ENCODE results near the gene COX4I1.

Gene COX4I1

GRCh38 chr16:85849388-85849787, 49.9 kb downstream of the COX4I1 start:
- H3K4me2 ChIP-seq (ENCODE audit: low read depth, low read length, poor library complexity, severe bottlenecking): no peak overlapping the region
- no peaks in the 10 kb centered on the region for H3K9me2 ChIP-seq (replicated peaks; ENCODE audit: low read depth, low read length)
- H4K20me1 ChIP-seq (ENCODE audit: insufficient read depth, low read length, poor library complexity, severe bottlenecking): no peaks in the 10 kb centered on the region
- no peaks in the 10 kb centered on the region for H3K36me3 ChIP-seq (ENCODE audit: insufficient read depth, low read length)
- no peaks in the 10 kb centered on the region for H3K4me1 ChIP-seq (ENCODE audit: insufficient read depth, low read length, poor library complexity, severe bottlenecking)
- no peak overlapping the region for H2AFZ ChIP-seq (ENCODE audit: low read length)
- H3K4me3 ChIP-seq (ENCODE audit: low read length, poor library complexity, severe bottlenecking): no peak overlapping the region
- H3K9me3 ChIP-seq (ENCODE audit: insufficient read depth, low read depth, low read length): no peaks in the 10 kb centered on the region
- H3K9ac ChIP-seq (ENCODE audit: low read depth, low read length, poor library complexity, severe bottlenecking): no peak overlapping the region
- no peaks in the 10 kb centered on the region for H3K79me2 ChIP-seq (ENCODE audit: insufficient read depth, low read length)
- no peaks in the 10 kb centered on the region for H3F3A ChIP-seq (ENCODE audit: low read depth)
- TF ChIP-seq EZH2phosphoT487 (IDR thresholded peaks at IDR 0.05; ENCODE audit: borderline replicate concordance): no peak
- no peak for TF ChIP-seq CTCF (conservative IDR thresholded peaks at IDR 0.05; ENCODE audit: low read length)
- H3K27me3 ChIP-seq (ENCODE audit: insufficient read depth, low read length, poor library complexity, severe bottlenecking): no peaks in the 10 kb centered on the region

DNA sequence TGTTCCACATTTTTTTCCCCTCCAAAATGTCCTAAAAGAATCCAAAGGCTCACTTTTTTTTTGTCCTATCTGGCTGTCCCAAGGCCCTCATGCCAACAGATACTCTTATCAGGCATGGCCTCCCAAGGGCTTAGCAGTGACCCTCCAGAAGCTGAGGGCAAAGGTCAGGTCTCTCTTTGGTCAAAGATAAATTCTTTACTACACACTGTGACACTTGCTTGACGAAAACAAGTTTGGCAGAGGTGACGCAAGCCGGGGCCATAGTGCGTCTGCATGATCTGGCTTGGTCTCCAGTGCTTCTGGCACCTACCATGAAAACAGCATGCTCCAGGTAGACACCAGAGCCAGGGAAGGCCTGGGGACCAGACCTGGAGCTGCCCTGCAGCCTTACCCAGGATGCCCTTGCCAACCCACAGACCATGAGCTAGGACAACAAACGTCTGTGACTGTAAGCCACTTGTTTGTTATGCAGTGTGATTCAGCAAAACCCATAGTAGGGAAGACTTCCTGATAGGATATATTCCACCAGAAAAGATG, 50.9 kb downstream of the COX4I1 start:
- no peak overlapping the region for H3K4me3 ChIP-seq (ENCODE audit: low read length, poor library complexity, severe bottlenecking)
- no peaks in the 10 kb centered on the region for H3K9me3 ChIP-seq (ENCODE audit: insufficient read depth, low read depth, low read length)
- no peaks in the 10 kb centered on the region for H3K4me1 ChIP-seq (ENCODE audit: insufficient read depth, low read length, poor library complexity, severe bottlenecking)
- H4K20me1 ChIP-seq (ENCODE audit: insufficient read depth, low read length, poor library complexity, severe bottlenecking): no peaks in the 10 kb centered on the region
- no peaks in the 10 kb centered on the region for H3K36me3 ChIP-seq (ENCODE audit: insufficient read depth, low read length)
- no peaks in the 10 kb centered on the region for H3K9me2 ChIP-seq (replicated peaks; ENCODE audit: low read depth, low read length)
- H2AFZ ChIP-seq (ENCODE audit: low read length): no peak overlapping the region
- H3K4me2 ChIP-seq (ENCODE audit: low read depth, low read length, poor library complexity, severe bottlenecking): no peak overlapping the region
- H3K79me2 ChIP-seq (ENCODE audit: insufficient read depth, low read length): no peaks in the 10 kb centered on the region
- no peak overlapping the region for H3K9ac ChIP-seq (ENCODE audit: low read depth, low read length, poor library complexity, severe bottlenecking)
- no peaks in the 10 kb centered on the region for H3F3A ChIP-seq (ENCODE audit: low read depth)
- TF ChIP-seq CTCF (conservative IDR thresholded peaks at IDR 0.05; ENCODE audit: low read length) (no peak), EZH2phosphoT487 (IDR thresholded peaks at IDR 0.05; ENCODE audit: borderline replicate concordance) (no peak)
- no peaks in the 10 kb centered on the region for H3K27me3 ChIP-seq (ENCODE audit: insufficient read depth, low read length, poor library complexity, severe bottlenecking)

- Histone ChIP-seq H3K4me1 (ENCODE audit: insufficient read depth, low read length, poor library complexity, severe bottlenecking) (no peaks in the 10 kb centered on the region), H3K4me2 (ENCODE audit: low read depth, low read length, poor library complexity, severe bottlenecking) (no peak overlapping the region), H3K9me3 (ENCODE audit: insufficient read depth, low read depth, low read length) (no peaks in the 10 kb centered on the region), H2AFZ (ENCODE audit: low read length) (no peak overlapping the region), H3K27me3 (ENCODE audit: insufficient read depth, low read length, poor library complexity, severe bottlenecking) (no peaks in the 10 kb centered on the region), H3K4me3 (ENCODE audit: low read length, poor library complexity, severe bottlenecking) (no peak overlapping the region), H3K36me3 (ENCODE audit: insufficient read depth, low read length) (no peaks in the 10 kb centered on the region), H4K20me1 (ENCODE audit: insufficient read depth, low read length, poor library complexity, severe bottlenecking) (no peaks in the 10 kb centered on the region), H3F3A (ENCODE audit: low read depth) (no peaks in the 10 kb centered on the region), H3K9me2 (replicated peaks; ENCODE audit: low read depth, low read length) (no peaks in the 10 kb centered on the region), H3K9ac (ENCODE audit: low read depth, low read length, poor library complexity, severe bottlenecking) (no peak overlapping the region), H3K79me2 (ENCODE audit: insufficient read depth, low read length) (no peaks in the 10 kb centered on the region)
- TF ChIP-seq CTCF (conservative IDR thresholded peaks at IDR 0.05; ENCODE audit: low read length) (no peak), EZH2phosphoT487 (IDR thresholded peaks at IDR 0.05; ENCODE audit: borderline replicate concordance) (no peak)
Measured at GRCh38 chr16:85851034-85851785, 51.7 kb downstream of the COX4I1 start.

Measured in Loucy (cell line).